Spleen (tissue), 11 donors: ENCODE results near the gene IGF1R. TPM values are rescaled to one million over a fixed set of nuclear protein-coding genes. Genes with fewer than 3 reads are reported as not detected.

Source experiments
- DNase-seq: peaks from one replicate; pipeline ENCODE4 v3.0.0-alpha.2; 2020
- H3K27ac ChIP-seq, 8 donors: fragments of 200-600 bp; sonication (generic) in 7 of 8; 1 replicate in 4 of 8; 2 replicates in 4 of 8; pipeline versions ENCODE4 v1.5.0 to v1.8.0; 2016 to 2021; ENCODE audit warnings: inconsistent platforms in 4 of 8, mild to moderate bottlenecking in 4 of 8, moderate library complexity in 1 of 8
- H3K27me3 ChIP-seq, 7 donors: fragments of 200-600 bp; sonication (generic) in 6 of 7; replicated peaks in 1 of 7; 1 replicate in 4 of 7; 2 replicates in 3 of 7; pipeline versions ENCODE4 v1.5.0 to v1.8.0; 2016 to 2021; ENCODE audit warnings: inconsistent platforms in 3 of 7, mild to moderate bottlenecking in 1 of 7
- H3K36me3 ChIP-seq, 6 donors: fragments of 200-600 bp; sonication (generic) in 5 of 6; 1 replicate in 4 of 6; 2 replicates in 2 of 6; pipeline versions ENCODE4 v1.5.0 to v1.8.0; 2016 to 2021; ENCODE audit warnings: inconsistent platforms in 2 of 6
- H3K4me1 ChIP-seq, 6 donors: fragments of 200-600 bp; sonication (generic) in 5 of 6; 1 replicate in 3 of 6; 2 replicates in 3 of 6; pipeline versions ENCODE4 v1.5.0 to v1.8.0; 2016 to 2021; ENCODE audit warnings: inconsistent platforms in 3 of 6
- H3K4me3 ChIP-seq, 8 donors: fragments of 200-600 bp; sonication (generic) in 7 of 8; 1 replicate in 4 of 8; 2 replicates in 4 of 8; pipeline versions ENCODE4 v1.5.0 to v1.8.0; 2016 to 2021; ENCODE audit warnings: inconsistent platforms in 4 of 8, mild to moderate bottlenecking in 4 of 8, moderate library complexity in 2 of 8
- H3K9me3 ChIP-seq, 8 donors: fragments of 200-600 bp; sonication (generic) in 7 of 8; 1 replicate in 4 of 8; 2 replicates in 4 of 8; pipeline versions ENCODE4 v1.5.0 to v1.8.0; 2016 to 2021; ENCODE audit warnings: inconsistent platforms in 4 of 8
- POLR2A ChIP-seq, 3 donors: fragments of 450-650 bp; IDR thresholded peaks; one replicate each; pipeline ENCODE4 v1.5.1; 2017; ENCODE audit warnings: antibody characterized with exemption in 3 of 3, mild to moderate bottlenecking in 1 of 3
- POLR2AphosphoS5 ChIP-seq, 3 donors: sonication (generic); formaldehyde crosslinking; IDR thresholded peaks; one replicate each; pipeline ENCODE4 v1.5.1; 2017; ENCODE audit warnings: antibody characterized with exemption in 3 of 3
- WGBS, 5 donors: extraction: QIAGEN DNeasy Blood & Tissue Kit in 3 of 5; methylation state at CpG; one replicate each; pipeline versions ENCODE4 v1.1.5 to v1.1.7; 2013 to 2018; 5-methylcytosine and 5-hydroxymethylcytosine counted together
- intact Hi-C: fragments of 100-400 bp; cut with DNase I; formaldehyde crosslinking; loops from one replicate; pipeline ENCODE4 v1.15.0; 2023; ENCODE audit warnings: low total_unique reads
- polyA plus RNA-seq, 3 donors: library from polyadenylated mRNA; stranded (reverse); fragments of 200-250 nt; gene quantifications; one replicate each; pipeline ENCODE4 v1.2.1, GENCODE V29; 2013
- total RNA-seq, 7 donors: library from RNA; depleted of rRNA in 3 of 7; stranded (reverse); fragments of >200 nt in 3 of 7; fragmentation: NEBNext Ultra II Directional in 4 of 7; extraction: Animal tissue kit (Norgen Biotek cat#: 25700) in 4 of 7; gene quantifications; one replicate each; pipeline versions ENCODE4 v1.1.0 to v1.2.1, GENCODE V29; 2016 to 2021
- TF ChIP-seq, protein P1 (sequence below), 11 experiments: fragments of 200-600 bp in 7 of 11; fragments of 450-650 bp in 4 of 11; sonication (generic) in 4 of 11; IDR thresholded peaks in 8 of 11; conservative IDR thresholded peaks in 3 of 11; 1 replicate in 7 of 11; 2 replicates in 4 of 11; pipeline versions ENCODE4 v1.4.0 to v1.8.0; 2016 to 2021; ENCODE audit warnings: antibody characterized with exemption in 11 of 11, inconsistent platforms in 4 of 11, mild to moderate bottlenecking in 1 of 11
- donor health status: healthy with polysubstance abuse.
- donor health status: DM: no; HTN: no; CAD: no; lungs with moderate emphysema.
- donor health status: DM: no; HTN: no; CAD: no.
- donor health status: Bipolar disorder and iron deficiency.
- donor health status: healthy.
- donor health status: DM: no; HTN: no; CAD: no.
- donor health status: DM: yes; HTN: yes; CAD: no.

IGF1R gene
- total and polyA plus RNA-seq, 10 donors = 1.1 to 104 (median 53.1) TPM

DNA sequence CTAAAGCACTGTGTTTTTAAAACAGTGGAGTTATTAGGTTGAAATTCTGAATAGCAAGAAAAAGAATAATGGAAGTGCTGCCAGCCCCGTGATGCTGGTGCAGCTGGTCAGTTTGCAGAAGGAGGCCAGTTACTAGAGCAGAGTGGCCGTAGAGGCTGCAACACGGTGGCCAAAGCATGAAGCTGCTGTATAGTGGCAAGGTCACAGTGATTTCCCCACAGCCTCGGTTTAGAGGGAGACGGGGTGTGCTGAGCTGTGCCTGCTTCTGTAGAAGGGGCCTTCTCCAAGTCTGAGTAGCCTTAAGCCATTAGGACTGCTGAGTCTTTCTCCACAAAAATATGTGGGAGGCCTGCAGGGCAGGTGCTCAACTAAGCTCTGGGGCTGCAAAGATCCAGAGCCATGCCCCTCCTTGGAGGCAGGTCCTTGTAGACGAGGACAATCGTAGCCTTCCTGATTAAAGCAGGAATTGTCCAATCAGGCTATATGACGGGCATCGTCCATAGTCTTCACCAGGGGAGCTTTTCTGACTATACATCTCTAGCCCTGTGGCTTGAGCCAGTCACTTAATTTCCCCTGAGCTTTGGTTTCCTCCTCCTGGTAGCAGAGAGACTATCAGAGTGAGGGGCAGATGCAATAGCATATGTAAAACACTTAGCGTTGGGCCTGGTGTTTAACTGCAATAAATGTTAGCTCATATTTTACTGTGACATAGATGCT is 207.6 kb downstream of the IGF1R start:
- Histone ChIP-seq H3K36me3 (no peaks in the 10 kb centered on the region), H3K27me3 (no peaks in the 10 kb centered on the region), H3K9me3 (no peaks in the 10 kb centered on the region), H3K4me1 (peaks cover 13 to 84% (median 50%) of the 10 kb centered on the region in 6 donors), H3K27ac (no peak overlapping the region), H3K4me3 (no peak overlapping the region)
- no peak for TF ChIP-seq POLR2AphosphoS5 (IDR thresholded peaks at IDR 0.05)
- TF ChIP-seq, protein P1, sequence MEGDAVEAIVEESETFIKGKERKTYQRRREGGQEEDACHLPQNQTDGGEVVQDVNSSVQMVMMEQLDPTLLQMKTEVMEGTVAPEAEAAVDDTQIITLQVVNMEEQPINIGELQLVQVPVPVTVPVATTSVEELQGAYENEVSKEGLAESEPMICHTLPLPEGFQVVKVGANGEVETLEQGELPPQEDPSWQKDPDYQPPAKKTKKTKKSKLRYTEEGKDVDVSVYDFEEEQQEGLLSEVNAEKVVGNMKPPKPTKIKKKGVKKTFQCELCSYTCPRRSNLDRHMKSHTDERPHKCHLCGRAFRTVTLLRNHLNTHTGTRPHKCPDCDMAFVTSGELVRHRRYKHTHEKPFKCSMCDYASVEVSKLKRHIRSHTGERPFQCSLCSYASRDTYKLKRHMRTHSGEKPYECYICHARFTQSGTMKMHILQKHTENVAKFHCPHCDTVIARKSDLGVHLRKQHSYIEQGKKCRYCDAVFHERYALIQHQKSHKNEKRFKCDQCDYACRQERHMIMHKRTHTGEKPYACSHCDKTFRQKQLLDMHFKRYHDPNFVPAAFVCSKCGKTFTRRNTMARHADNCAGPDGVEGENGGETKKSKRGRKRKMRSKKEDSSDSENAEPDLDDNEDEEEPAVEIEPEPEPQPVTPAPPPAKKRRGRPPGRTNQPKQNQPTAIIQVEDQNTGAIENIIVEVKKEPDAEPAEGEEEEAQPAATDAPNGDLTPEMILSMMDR (IDR thresholded peaks at IDR 0.05 in 8 of 11, conservative IDR thresholded peaks at IDR 0.05 in 3 of 11) = no peak
- no peak for TF ChIP-seq POLR2A (IDR thresholded peaks at IDR 0.05)
- no peak for DNase-seq
- intact Hi-C loops = no loop called here
- 73 to 90% (median 83%) methylated on average over 8 to 10 of the region's 10 CpGs for WGBS, 5 donors

DNA sequence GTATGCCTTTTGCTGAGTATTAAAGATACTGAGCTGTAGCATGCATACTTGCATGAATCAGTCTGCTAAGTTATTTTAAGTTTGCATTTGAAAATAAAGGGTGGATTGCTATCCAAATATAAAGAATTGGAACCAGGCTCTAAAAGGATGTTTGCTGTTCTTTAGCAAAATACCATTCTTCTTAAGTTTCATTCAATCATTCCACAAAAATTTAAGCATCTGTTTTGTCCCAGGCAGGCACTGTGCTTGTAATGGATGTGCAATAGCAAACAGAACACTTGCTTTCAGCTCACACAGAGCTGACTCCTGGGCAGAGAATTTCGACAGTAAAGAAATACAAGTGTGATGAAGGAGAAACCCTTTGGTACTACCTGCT is 208.2 kb downstream of the IGF1R start:
- Histone ChIP-seq H3K4me1 (peaks cover 8 to 84% (median 45%) of the 10 kb centered on the region in 6 donors), H3K27me3 (no peaks in the 10 kb centered on the region), H3K9me3 (no peaks in the 10 kb centered on the region), H3K27ac (no peak overlapping the region), H3K4me3 (no peak overlapping the region), H3K36me3 (no peaks in the 10 kb centered on the region)
- intact Hi-C loops = no loop called here
- 72 to 93% (median 77%) methylated on average over 1 of the region's 1 CpG for WGBS, 5 donors
- TF ChIP-seq, protein P1 (IDR thresholded peaks at IDR 0.05 in 8 of 11, conservative IDR thresholded peaks at IDR 0.05 in 3 of 11) = no peak
- TF ChIP-seq POLR2A (IDR thresholded peaks at IDR 0.05) (no peak), POLR2AphosphoS5 (IDR thresholded peaks at IDR 0.05) (no peak)
- no peak for DNase-seq

GRCh38 chr15:98858610-98859023 is 210.3 kb downstream of the IGF1R start:
- 15 to 24% (median 21%) methylated on average over 9 of the region's 9 CpGs for WGBS, 5 donors
- H3K4me1 ChIP-seq = peaks cover 4 to 71% (median 27%) of the 10 kb centered on the region in 6 donors
- intact Hi-C loops = no loop called here
- DNase-seq = no peak
- H3K27me3 ChIP-seq = no peaks in the 10 kb centered on the region
- no peaks in the 10 kb centered on the region for H3K9me3 ChIP-seq
- no peaks in the 10 kb centered on the region for H3K36me3 ChIP-seq
- TF ChIP-seq, protein P1 (IDR thresholded peaks at IDR 0.05 in 8 of 11, conservative IDR thresholded peaks at IDR 0.05 in 3 of 11) = no peak
- no peak for TF ChIP-seq POLR2A (IDR thresholded peaks at IDR 0.05)
- no peak for TF ChIP-seq POLR2AphosphoS5 (IDR thresholded peaks at IDR 0.05)
- peak overlapping the region in 1 of 8 donors; percentile 26 for H3K4me3 ChIP-seq
- peak overlapping the region in 7 of 8 donors; percentile 1 to 70 (median 44) for H3K27ac ChIP-seq

DNA sequence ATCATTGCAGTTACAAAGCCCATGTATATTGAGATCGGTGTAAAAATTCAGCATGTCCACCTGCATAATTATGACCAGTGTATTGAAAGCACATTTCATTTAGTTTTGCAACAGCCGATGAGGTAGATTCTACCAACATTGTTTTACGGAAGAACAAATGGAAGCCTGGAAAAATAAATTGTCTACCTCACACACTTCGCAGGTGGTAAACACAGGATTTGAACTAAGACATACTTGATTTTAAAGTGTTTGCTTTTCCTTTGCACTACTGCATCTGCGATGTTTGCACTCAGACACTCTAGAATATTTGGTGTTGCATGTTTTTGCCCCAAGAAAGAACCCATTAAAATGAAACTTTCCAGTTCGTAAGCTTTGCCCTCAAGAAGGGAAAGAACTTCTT is 210.8 kb downstream of the IGF1R start:
- peak overlapping the region in 3 of 8 donors; percentile 44 to 70 (median 58) for H3K27ac ChIP-seq
- 88 to 94% (median 90%) methylated on average over 6 of the region's 6 CpGs for WGBS, 5 donors
- no peaks in the 10 kb centered on the region for H3K36me3 ChIP-seq
- DNase-seq = no peak
- TF ChIP-seq, protein P1 (IDR thresholded peaks at IDR 0.05 in 8 of 11, conservative IDR thresholded peaks at IDR 0.05 in 3 of 11) = no peak
- no peak for TF ChIP-seq POLR2A (IDR thresholded peaks at IDR 0.05)
- TF ChIP-seq POLR2AphosphoS5 (IDR thresholded peaks at IDR 0.05) = no peak
- H3K27me3 ChIP-seq = no peaks in the 10 kb centered on the region
- peaks cover 4 to 69% (median 22%) of the 10 kb centered on the region in 6 donors for H3K4me1 ChIP-seq
- intact Hi-C loops = no loop called here
- no peak overlapping the region for H3K4me3 ChIP-seq
- no peaks in the 10 kb centered on the region for H3K9me3 ChIP-seq
